AG08395 (cell line): Measurements from ENCODE around the gene NOL4L.
"Not testable (repeated sequence)": the region's sequence is repeated elsewhere in the genome, so short reads cannot be mapped to it uniquely, and the experiment has no call there.

Experiments
- DNase-seq: peaks from one replicate; pipeline ENCODE4 v3.0.0; 2012; ENCODE audit warnings: mixed read lengths, low spot score

The NOL4L gene

GRCh38 chr20:32507998-32508774 is 76.9 kb downstream of the NOL4L start:
- no peak for DNase-seq

GRCh38 chr20:32506721-32507120 is 78.4 kb downstream of the NOL4L start:
- no peak for DNase-seq

GRCh38 chr20:32505723-32506473 is 79.2 kb downstream of the NOL4L start:
- DNase-seq: no peak

GRCh38 chr20:32501709-32502108 is 83.4 kb downstream of the NOL4L start:
- DNase-seq: no peak

- no peak for DNase-seq
These were observed 87.4 kb downstream of the NOL4L start for GRCh38 chr20:32497589-32498224.

- DNase-seq: no peak
These were observed 88.2 kb downstream of the NOL4L start for GRCh38 chr20:32496811-32497533.

GRCh38 chr20:32495949-32496348 is 89.2 kb downstream of the NOL4L start:
- no peak for DNase-seq

- DNase-seq: no peak
These were observed 89.9 kb downstream of the NOL4L start for GRCh38 chr20:32495217-32495565.

GRCh38 chr20:32494483-32495216 is 90.5 kb downstream of the NOL4L start:
- DNase-seq: no peak

- DNase-seq: no peak
These were observed 91.8 kb downstream of the NOL4L start for GRCh38 chr20:32493356-32493755.

GRCh38 chr20:32491764-32492151 is 93.4 kb downstream of the NOL4L start:
- not testable (repeated sequence) for DNase-seq

GRCh38 chr20:32490942-32491763 is 94.0 kb downstream of the NOL4L start:
- no peak for DNase-seq

- DNase-seq: no peak
These were observed 96.9 kb downstream of the NOL4L start for GRCh38 chr20:32488066-32488838.

GRCh38 chr20:32487381-32487780 is 97.8 kb downstream of the NOL4L start:
- DNase-seq: no peak

- DNase-seq: no peak
These were observed 99.2 kb downstream of the NOL4L start for GRCh38 chr20:32485770-32486478.

- peak; percentile 67 for DNase-seq
These were observed 100.0 kb downstream of the NOL4L start for GRCh38 chr20:32484958-32485769.

- no peak for DNase-seq
These were observed 100.7 kb downstream of the NOL4L start for GRCh38 chr20:32484225-32484957.
